Common myeloid progenitor, CD34-positive (primary cell): ENCODE data around the gene ZNF593OS.
A peak's percentile ranks its signal among the peaks of the same experiment; 100 is the strongest.

Experiments used
- CTCF ChIA-PET: fragments of 350-600 bp; sonication (Branson Sonifier 250); formaldehyde crosslinking; loops from one replicate; lab custom pipeline; 2021; ENCODE audit warnings: antibody characterized with exemption; lab: Charles Lee
- POLR2A ChIA-PET: fragments of 350-600 bp; sonication (Branson Sonifier 250); formaldehyde crosslinking; loops from one replicate; lab custom pipeline; 2021; ENCODE audit warnings: antibody characterized with exemption; lab: Charles Lee
- DNase-seq, 3 donors: peaks; one replicate each; pipeline versions ENCODE4 v3.0.0 to v3.0.0-alpha.2; 2013
- H3K27ac ChIP-seq, 2 experiments: 1 replicate in 1 of 2; 2 replicates in 1 of 2; pipeline ENCODE4 v1.7.0; 2013; ENCODE audit warnings: inconsistent platforms in 2 of 2, low read length in 2 of 2, mild to moderate bottlenecking in 2 of 2, low read depth in 1 of 2, moderate library complexity in 1 of 2; ENCODE audit not compliant: severe bottlenecking in 2 of 2, insufficient read depth in 1 of 2, poor library complexity in 1 of 2
- H3K27me3 ChIP-seq, 5 experiments: replicated peaks in 2 of 5; 1 replicate in 3 of 5; 2 replicates in 2 of 5; pipeline versions ENCODE4 v1.6.1 to v1.7.0; 2013; ENCODE audit warnings: low read length in 4 of 5, mild to moderate bottlenecking in 2 of 5, moderate library complexity in 2 of 5, inconsistent platforms in 1 of 5; ENCODE audit not compliant: insufficient read depth in 5 of 5, control insufficient read depth in 4 of 5
- H3K36me3 ChIP-seq, 4 experiments: 1 replicate in 2 of 4; 2 replicates in 2 of 4; pipeline versions ENCODE4 v1.6.1 to v1.7.0; 2013; ENCODE audit warnings: low read length in 3 of 4, control low read depth in 1 of 4, mild to moderate bottlenecking in 1 of 4; ENCODE audit not compliant: control insufficient read depth in 4 of 4, insufficient read depth in 4 of 4
- H3K4me1 ChIP-seq, 4 experiments: 1 replicate in 3 of 4; 2 replicates in 1 of 4; pipeline versions ENCODE4 v1.6.1 to v1.7.1; 2013; ENCODE audit warnings: low read length in 3 of 4, mild to moderate bottlenecking in 3 of 4, control low read depth in 1 of 4, inconsistent platforms in 1 of 4, moderate library complexity in 1 of 4; ENCODE audit not compliant: control insufficient read depth in 4 of 4, insufficient read depth in 4 of 4; ENCODE audit errors: control extremely low read depth in 1 of 4
- H3K4me3 ChIP-seq, 7 experiments: 1 replicate in 4 of 7; 2 replicates in 3 of 7; pipeline versions ENCODE4 v1.5.1 to v1.7.0; 2013; ENCODE audit warnings: mild to moderate bottlenecking in 7 of 7, low read length in 6 of 7, moderate library complexity in 6 of 7, inconsistent platforms in 2 of 7, low read depth in 2 of 7, control low read depth in 1 of 7; ENCODE audit not compliant: insufficient read depth in 4 of 7, control insufficient read depth in 1 of 7; ENCODE audit errors: extremely low read depth in 1 of 7
- H3K9me3 ChIP-seq, 5 experiments: 1 replicate in 4 of 5; 2 replicates in 1 of 5; pipeline versions ENCODE4 v1.6.1 to v1.7.1; 2013; ENCODE audit warnings: low read length in 4 of 5, mild to moderate bottlenecking in 2 of 5, inconsistent platforms in 1 of 5, low read depth in 1 of 5, moderate library complexity in 1 of 5; ENCODE audit not compliant: control insufficient read depth in 4 of 5, insufficient read depth in 2 of 5; ENCODE audit errors: control extremely low read depth in 1 of 5
- WGBS: methylation state at CpG from one replicate; pipeline ENCODE4 v1.1.5; 2013; ENCODE audit not compliant: insufficient coverage; 5-methylcytosine and 5-hydroxymethylcytosine counted together

ZNF593OS gene

DNA sequence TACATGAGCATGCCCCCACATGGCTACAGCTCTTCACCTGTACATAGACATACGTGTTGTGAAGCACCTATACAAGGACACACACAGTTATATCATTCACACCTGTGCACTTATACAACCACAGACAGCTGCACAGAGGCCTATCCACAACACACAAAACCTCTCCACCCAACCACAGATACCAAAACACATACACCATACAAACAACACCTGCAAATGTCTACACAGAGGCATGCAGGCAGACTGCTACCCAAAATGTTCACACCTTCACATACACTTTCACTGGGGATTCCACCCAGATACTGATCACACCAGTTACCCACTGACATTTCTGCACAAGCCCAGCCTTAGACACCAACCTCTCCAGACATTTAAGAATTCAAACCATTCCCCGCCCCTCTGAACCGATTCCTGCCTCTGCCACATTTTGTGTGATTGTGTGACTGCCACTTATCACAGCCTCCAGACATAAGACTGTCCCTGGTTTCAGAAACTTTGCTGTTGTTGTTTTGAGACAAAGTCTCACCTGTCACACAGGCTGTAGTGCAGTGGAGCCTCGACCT is 4.8 kb downstream of the ZNF593OS start:
- POLR2A ChIA-PET: no interaction called here
- 97% methylated on average over 4 of the region's 4 CpGs for WGBS
- Histone ChIP-seq H3K27ac (no peak overlapping the region), H3K36me3 (peaks cover 0 to 9% (median 2%) of the 10 kb centered on the region in 4 experiments), H3K27me3 (peaks cover 0 to 8% (median 5%) of the 10 kb centered on the region in 5 experiments), H3K9me3 (no peaks in the 10 kb centered on the region), H3K4me1 (peaks cover 0 to 42% (median 25%) of the 10 kb centered on the region in 4 experiments), H3K4me3 (no peak overlapping the region)
- no peak for DNase-seq
- CTCF ChIA-PET: interaction anchor here (1.2 to 1.9 kb wide), 2 partner anchors 22 to 60 kb away, joined by 3 to 5 read pairs; no protein-coding TSS in a partner anchor

DNA sequence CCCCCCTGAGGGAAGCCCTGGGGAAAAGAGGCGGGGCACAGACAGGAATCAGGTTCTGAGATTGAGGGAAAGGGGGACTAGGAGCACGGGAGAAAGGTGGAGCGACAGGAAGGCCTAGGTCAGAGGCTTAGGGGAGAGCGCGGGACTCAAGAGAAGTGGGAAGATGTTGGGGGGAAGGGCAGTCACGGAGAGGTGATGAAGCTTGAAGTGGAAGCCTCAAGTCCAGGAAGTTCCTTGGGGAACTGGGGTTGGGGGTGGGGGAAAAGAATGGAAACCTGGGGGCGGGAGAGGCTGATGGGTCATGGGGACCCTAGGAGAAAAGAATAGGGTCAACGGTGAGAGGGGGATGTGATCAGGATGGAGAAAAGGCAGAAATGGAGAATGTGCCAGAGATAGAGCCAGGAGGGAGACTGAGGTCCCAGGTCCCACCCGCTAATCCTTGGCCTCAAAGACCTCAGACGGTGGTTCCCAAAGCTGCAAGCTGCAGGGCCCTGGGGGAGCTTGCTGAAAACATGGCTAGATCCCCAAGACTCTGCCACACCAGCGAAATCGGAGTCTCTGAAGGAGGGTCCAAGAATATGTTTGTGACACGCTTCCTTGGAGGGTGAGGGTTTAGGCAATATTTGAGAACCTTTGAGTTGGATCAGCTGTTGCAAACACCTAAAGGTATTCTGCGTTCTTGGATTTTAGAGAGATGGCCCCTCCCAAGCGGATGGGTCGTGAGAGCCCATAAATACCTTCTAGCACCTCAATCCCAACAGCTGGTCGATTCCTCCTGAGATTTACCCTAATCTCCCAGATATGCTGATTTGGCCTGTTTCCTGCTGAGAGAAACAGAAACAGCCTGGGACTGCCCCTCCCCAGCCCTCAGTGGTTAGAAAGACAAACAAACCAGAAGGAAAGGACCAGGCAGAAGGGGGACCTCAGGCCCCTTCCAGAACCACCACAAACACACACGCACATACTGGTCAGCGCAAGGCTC is 6.5 kb downstream of the ZNF593OS start:
- WGBS: 69% methylated on average over 13 of the region's 19 CpGs
- Histone ChIP-seq H3K4me1 (peaks cover 0 to 44% (median 29%) of the 10 kb centered on the region in 4 experiments), H3K27ac (no peak overlapping the region), H3K27me3 (peaks cover 0 to 22% (median 11%) of the 10 kb centered on the region in 5 experiments), H3K9me3 (no peaks in the 10 kb centered on the region), H3K4me3 (peak overlapping the region in 1 of 7 experiments; percentile 64), H3K36me3 (no peaks in the 10 kb centered on the region)
- DNase-seq: no peak
- CTCF ChIA-PET: interaction anchor here (0.7 to 1.9 kb wide), 10 partner anchors 9 to 199 kb away, joined by 3 to 6 read pairs (median 4); no protein-coding TSS in a partner anchor
- POLR2A ChIA-PET: interaction anchor here (0.7 kb wide), 1 partner anchor 9 kb away, joined by 4 read pairs; no protein-coding TSS in a partner anchor

DNA sequence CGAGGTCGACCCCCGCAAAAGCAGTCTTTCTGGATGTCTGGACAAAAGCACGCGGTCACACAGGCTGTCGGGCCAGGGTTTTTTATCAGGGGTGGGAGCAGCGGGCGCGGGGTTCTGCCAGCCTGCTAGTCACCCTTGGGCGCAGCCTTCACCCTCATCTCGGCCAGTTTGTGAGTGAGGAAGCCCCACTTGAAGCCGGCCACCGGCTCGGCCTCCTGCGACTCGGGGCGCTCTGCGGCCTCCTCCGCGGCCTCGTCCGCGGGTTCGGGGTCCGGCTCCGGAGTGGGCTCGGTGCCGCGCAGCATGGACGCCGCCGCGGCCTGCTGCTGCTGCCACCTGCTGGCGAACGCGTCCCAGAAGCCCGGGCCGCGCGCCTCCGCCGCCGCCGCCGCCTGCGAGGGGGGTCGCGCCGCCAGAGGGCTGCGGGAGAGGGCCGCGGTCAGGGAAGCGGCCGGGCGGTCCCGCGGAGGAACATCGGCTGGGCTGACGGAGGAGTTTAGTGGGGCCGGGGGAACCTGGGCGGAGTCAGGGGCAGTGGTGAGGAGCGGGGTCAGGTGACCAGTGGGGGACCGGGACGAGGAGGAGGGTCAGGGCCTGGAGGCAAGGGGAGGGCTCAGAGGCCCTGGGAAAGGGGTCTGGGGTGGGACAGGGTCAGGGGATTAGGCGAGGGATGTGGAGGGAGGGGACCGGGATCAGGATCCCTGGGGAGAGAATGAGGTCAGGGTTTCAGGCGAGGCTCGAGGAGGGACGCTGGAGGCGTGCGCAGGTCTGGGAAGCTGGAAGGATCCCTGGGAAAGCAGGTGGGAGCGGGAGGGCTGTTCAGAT is 7.4 kb downstream of the ZNF593OS start:
- Histone ChIP-seq H3K4me1 (peaks cover 0 to 43% (median 28%) of the 10 kb centered on the region in 4 experiments), H3K27ac (no peak overlapping the region), H3K4me3 (peak overlapping the region in 6 of 7 experiments; percentile 31 to 71 (median 50)), H3K36me3 (no peaks in the 10 kb centered on the region), H3K27me3 (peaks cover 0 to 22% (median 11%) of the 10 kb centered on the region in 5 experiments), H3K9me3 (no peaks in the 10 kb centered on the region)
- ChIA-PET POLR2A (no interaction called here), CTCF (interaction anchor here (0.7 to 2.1 kb wide), 11 partner anchors 9 to 200 kb away, joined by 3 to 6 read pairs (median 4); no protein-coding TSS in a partner anchor)
- peak; percentile 40 to 55 (median 54) for DNase-seq
- WGBS: 15% methylated on average over 59 of the region's 72 CpGs

DNA sequence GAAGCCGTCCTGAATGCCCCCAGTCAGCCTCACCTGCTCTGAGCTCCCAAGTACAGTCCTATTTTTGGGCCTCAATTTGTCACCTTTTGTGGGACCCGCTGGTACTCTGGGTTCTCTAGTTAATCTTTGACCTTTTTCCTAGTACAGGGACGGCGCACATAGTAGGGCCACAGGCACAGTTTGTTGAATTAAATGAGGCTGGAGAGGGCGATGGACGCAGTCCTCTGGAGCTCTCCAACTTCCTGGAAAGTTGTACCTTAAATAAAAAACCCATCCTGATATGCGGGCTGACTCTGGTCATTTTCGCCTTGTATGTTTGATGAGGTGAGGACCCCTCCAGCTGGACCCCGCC is 8.0 kb downstream of the ZNF593OS start:
- Histone ChIP-seq H3K4me3 (peak overlapping the region in 4 of 7 experiments; percentile 32 to 71 (median 60)), H3K9me3 (no peaks in the 10 kb centered on the region), H3K36me3 (no peaks in the 10 kb centered on the region), H3K4me1 (peaks cover 0 to 49% (median 34%) of the 10 kb centered on the region in 4 experiments), H3K27me3 (peaks cover 0 to 22% (median 11%) of the 10 kb centered on the region in 5 experiments), H3K27ac (no peak overlapping the region)
- 73% methylated on average over 9 of the region's 9 CpGs for WGBS
- no peak for DNase-seq
- ChIA-PET CTCF (interaction anchor here (0.7 to 2.1 kb wide), 8 partner anchors 9 to 201 kb away, joined by 3 to 6 read pairs (median 4); no protein-coding TSS in a partner anchor), POLR2A (no interaction called here)

DNA sequence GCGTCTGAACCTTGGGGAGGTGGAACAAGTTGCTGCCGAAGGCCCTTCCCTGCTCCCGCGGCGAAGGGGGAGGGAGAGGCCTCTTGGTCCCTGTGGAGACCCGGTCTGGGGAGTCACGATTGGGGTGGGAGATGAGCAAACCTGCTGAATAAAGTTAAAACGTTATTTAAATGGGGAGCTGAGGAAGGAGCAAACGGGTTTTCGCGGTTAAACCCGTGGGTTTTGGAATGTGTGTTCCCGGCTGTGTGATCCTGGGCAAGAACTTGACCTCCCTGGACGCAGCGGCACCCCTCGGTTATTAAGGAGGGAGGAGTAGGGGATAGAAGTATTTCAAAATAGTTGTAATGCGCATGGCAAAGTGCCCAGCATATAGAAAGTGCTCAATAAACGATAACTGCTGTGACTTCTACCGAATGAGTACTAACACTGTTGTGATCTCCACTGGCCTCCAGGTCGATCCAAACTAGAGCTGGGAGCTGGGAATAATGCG is 9.4 kb downstream of the ZNF593OS start:
- no peak for DNase-seq

More for the DNA sequence above, 9.4 kb downstream of the ZNF593OS start:
- Histone ChIP-seq H3K27ac (no peak overlapping the region), H3K36me3 (no peaks in the 10 kb centered on the region), H3K9me3 (no peaks in the 10 kb centered on the region), H3K4me1 (peaks cover 0 to 55% (median 38%) of the 10 kb centered on the region in 4 experiments), H3K27me3 (peaks cover 0 to 22% (median 11%) of the 10 kb centered on the region in 5 experiments), H3K4me3 (peak overlapping the region; percentile 26 to 74 (median 64))
- POLR2A ChIA-PET: no interaction called here
- 40% methylated on average over 17 of the region's 21 CpGs for WGBS
- CTCF ChIA-PET: interaction anchor here (1.3 to 3.0 kb wide), 6 partner anchors 10 to 126 kb away, joined by 3 to 13 read pairs (median 5); no protein-coding TSS in a partner anchor
